Stimulated activated CD4-positive, alpha-beta T cell treated with anti-CD3 and anti-CD28 coated beads, Interleukin-2, amount 100 ng/mL, for 4 hours (primary cell): ENCODE measurements around the gene PTGDS.

ENCODE experiments used
- DNase-seq: peaks from one replicate; pipeline ENCODE4 v3.0.0-alpha.2; 2020; ENCODE audit warnings: low read depth

PTGDS gene

DNA sequence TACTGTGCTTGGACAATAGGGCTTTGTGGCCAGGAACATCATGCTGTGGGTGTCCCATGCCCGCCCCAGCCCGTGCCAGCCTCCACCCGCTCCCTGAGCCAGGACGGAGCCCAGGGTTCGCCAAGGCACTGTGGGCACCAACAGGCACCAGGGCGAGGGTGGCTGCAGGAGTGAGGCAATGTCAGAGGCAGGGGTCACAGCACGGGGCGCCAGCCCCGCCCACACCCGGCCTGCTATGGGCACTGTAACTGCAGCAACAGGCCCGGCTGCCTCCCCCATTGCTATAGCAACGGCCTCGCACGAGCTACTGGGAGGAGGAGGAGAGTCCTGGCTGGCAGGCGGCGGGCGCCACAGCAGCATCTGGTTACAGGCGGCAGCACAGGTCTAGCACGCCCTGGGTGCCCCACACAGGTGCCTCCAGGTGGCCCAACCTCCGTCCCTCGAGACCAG is 48.2 kb downstream of the PTGDS start:
- DNase-seq = no peak

- no peak for DNase-seq
These were observed 49.1 kb downstream of the PTGDS start for GRCh38 chr9:137026384-137026783.

DNA sequence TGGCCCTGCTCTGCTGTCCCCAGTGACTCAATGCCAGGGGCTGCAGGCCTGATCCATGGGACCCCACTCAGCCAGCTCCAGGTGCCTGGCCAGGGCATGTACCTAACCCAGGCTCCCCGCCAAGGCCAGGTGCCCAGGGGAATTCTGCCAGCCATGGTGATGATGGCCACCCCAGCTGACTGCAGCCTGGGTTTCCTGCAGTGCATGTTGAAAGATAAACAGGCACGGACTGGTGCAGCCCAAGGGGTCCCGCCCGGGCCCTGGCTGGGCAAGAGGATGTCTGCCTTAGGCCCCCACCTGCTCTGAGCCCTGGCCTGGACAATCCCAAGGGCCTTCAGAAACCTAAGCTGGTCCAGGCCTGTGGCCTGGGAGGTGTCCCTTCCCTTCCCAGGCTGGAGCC is 49.5 kb downstream of the PTGDS start:
- DNase-seq = no peak

DNA sequence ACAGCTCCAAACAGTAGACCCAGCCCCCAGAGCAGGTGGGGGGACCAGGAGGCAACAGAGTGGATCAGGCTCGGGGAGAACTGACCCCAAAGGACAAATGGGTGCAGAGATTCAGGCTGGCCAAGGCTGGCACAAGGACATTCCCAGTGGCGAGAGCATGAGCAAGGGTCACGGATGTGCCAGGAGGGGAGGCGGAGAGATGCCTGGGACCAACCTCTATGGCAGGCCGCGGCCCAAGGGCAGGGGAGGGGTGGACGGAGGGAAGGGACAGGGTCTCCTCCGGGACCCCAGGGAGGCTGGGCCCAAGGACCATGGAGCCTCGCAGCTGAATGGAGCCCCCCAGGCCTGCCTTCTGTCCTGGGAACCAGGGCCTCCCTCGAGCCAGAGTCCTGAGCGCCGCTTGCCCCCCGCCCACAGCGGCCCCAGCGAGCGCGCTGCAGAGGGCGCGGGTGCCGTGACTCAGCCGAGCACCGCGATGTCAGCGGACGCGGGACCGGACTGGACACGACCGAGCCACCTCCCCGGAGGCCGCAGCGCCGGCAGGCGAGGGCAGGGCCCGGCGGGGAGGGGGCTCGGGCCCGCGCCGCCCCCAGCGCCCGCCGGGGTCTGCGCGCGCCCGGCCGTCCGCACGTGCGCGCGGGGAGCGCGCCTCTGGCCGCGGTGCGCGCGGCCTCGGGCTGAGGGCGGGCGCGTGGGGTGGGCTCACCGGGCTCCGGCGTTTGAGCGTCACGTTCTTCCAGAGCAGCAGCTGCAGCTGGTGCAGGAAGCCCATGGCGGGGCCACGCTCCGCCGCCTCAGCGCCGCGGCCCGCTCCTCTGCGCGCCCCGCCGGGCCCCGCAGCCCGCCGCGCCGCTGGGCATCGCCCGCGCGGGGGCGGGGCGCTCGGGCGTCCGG is 50.3 kb downstream of the PTGDS start, which contains the start of gene ABCA2:
Gene ABCA2, minus strand, starts transcription at position 869 of the 894 bp plus-strand sequence. Its CDS starts 97 bp downstream, at position 772.
- no peak for DNase-seq

GRCh38 chr9:137028263-137029057 is 51.2 kb downstream of the PTGDS start:
- DNase-seq = peak; percentile 47

GRCh38 chr9:137029058-137029936 is 52.0 kb downstream of the PTGDS start:
- DNase-seq = peak; percentile 48

DNA sequence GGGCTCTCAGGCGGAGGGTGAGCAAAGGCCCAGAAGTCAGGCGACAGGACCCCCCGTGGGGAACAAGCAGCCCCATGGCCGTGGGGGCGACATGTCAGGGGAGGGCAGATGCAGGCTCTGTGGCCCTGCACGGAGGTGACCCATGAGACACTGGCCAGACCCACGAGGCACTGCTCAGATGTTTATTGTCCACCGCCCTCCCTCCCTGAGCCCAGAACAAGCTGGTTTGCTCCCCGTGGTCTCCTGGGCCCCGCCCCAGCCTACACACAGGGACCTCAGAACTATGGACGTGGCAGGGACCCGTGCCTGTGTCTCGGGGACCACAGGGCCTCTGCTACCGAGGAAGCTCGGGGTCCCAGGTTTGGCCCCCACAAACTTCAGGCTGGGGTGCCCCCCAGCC is 52.7 kb downstream of the PTGDS start:
- no peak for DNase-seq

DNA sequence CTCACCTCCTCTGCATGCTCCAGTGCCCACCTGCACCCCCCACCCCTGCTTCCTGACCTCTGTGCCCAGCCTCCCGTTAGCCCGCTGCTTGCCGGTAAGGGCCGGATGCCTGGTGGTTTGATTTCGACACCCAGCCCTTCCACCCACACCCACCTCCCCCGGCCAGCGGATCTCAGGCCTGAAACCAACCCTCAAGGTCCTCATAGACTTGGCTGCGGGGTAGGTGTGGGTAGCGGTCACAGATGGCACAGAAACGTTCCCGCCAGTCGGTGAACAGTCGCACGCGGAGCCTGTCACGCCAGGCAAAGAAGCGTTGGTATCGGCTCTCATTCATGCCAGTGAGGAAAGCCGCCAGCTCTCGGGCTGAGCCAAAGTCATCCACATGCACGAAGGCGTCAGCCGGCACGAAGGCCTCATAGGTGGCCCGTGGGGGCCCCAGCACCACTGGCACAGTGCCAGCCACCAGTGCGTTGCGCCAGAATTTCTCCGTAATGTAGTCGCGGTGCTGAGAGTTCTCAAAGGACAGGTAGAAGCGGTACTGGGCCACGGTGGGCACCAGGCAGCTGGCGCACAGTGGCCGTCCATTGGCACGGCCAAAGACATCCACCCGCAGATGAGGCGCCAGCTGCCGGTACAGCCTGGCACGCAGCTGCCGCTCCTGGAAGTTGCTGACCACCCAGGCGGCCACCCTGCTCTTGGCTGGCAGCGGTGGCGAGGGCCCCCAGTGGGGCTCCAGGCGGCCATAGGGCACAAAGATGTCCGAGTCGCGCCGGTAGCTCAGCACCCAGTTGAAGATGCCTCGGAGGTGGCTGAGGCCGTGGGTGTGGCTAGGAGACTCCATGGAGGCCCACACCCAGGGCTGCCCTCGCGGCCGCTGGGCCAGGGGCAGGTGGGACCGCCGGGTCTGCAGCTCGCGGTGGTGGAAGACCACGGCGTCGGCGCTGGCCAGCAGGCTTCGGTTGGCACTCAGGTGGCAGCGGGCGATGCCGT is 53.5 kb downstream of the PTGDS start:
- no peak for DNase-seq
